ENCODE measurements around the gene EHD1. TPM values are rescaled to one million over a fixed set of nuclear protein-coding genes. Genes with fewer than 3 reads are reported as not detected.

The EHD1 gene
- total RNA-seq, 1 donor from 2014 or later, result 19.8 TPM

- Mint-ChIP-seq H3K36me3 (peaks cover 11% of the 10 kb centered on the region), H3K4me1 (peaks cover 64% of the 10 kb centered on the region), H3K9me3 (no peaks in the 10 kb centered on the region), H3K27me3 (ENCODE audit: insufficient read depth, low read depth) (peaks cover 4% of the 10 kb centered on the region), H3K27ac (peak overlapping the region; percentile 81), H3K4me3 (no peak overlapping the region)
- Histone ChIP-seq H3F3A (ENCODE audit: low read depth) (peaks cover 4% of the 10 kb centered on the region), H3K4me2 (no peak overlapping the region), H3K4me3 (no peak overlapping the region), H3K9me3 (ENCODE audit: low read depth) (no peaks in the 10 kb centered on the region), H3K4me1 (peaks cover 19% of the 10 kb centered on the region), H3K9ac (no peak overlapping the region), H3K79me2 (ENCODE audit: low read depth) (peaks cover 15% of the 10 kb centered on the region), H3K36me3 (no peaks in the 10 kb centered on the region), H3K27me3 (no peaks in the 10 kb centered on the region), H4K20me1 (ENCODE audit: low read depth) (peaks cover 41% of the 10 kb centered on the region), H3K27ac (no peak overlapping the region), H2AFZ (replicated peaks) (no peak overlapping the region)
- DNase-seq (ENCODE audit: low spot score), result no peak
- TF ChIP-seq EZH2phosphoT487 (IDR thresholded peaks at IDR 0.05), result no peak
- no peak for TF ChIP-seq EZH2 (IDR thresholded peaks at IDR 0.05)
- no peak for TF ChIP-seq CTCF (IDR thresholded peaks at IDR 0.05)
These were observed 5.5 kb downstream of the EHD1 start for GRCh38 chr11:64872790-64873488.

GRCh38 chr11:64871492-64871891, 6.9 kb downstream of the EHD1 start:
- H3K27ac Mint-ChIP-seq, result peak overlapping the region; percentile 93
- peaks cover 31% of the 10 kb centered on the region for H4K20me1 ChIP-seq (ENCODE audit: low read depth)

GRCh38 chr11:64870893-64871466, 7.4 kb downstream of the EHD1 start:
- no peak for TF ChIP-seq CTCF (IDR thresholded peaks at IDR 0.05)
- TF ChIP-seq EZH2 (IDR thresholded peaks at IDR 0.05), result no peak
- TF ChIP-seq EZH2phosphoT487 (IDR thresholded peaks at IDR 0.05), result no peak
- no peaks in the 10 kb centered on the region for H3F3A ChIP-seq (ENCODE audit: low read depth)
- H3K4me3 ChIP-seq, result no peak overlapping the region
- no peak overlapping the region for H3K9ac ChIP-seq
- peak overlapping the region; percentile 75 for H3K4me3 Mint-ChIP-seq
- H2AFZ ChIP-seq (replicated peaks), result no peak overlapping the region
- H3K9me3 ChIP-seq (ENCODE audit: low read depth), result no peaks in the 10 kb centered on the region
- peaks cover 9% of the 10 kb centered on the region for H3K4me1 ChIP-seq
- peaks cover 26% of the 10 kb centered on the region for H4K20me1 ChIP-seq (ENCODE audit: low read depth)
- peak overlapping the region; percentile 13 for H3K4me2 ChIP-seq
- no peaks in the 10 kb centered on the region for H3K27me3 ChIP-seq
- H3K36me3 ChIP-seq, result no peaks in the 10 kb centered on the region
- H3K27ac ChIP-seq, result peak overlapping the region; percentile 37
- no peaks in the 10 kb centered on the region for H3K79me2 ChIP-seq (ENCODE audit: low read depth)
- DNase-seq (ENCODE audit: low spot score), result no peak
- H3K9me3 Mint-ChIP-seq, result no peaks in the 10 kb centered on the region
- H3K27me3 Mint-ChIP-seq (ENCODE audit: insufficient read depth, low read depth), result peaks cover 3% of the 10 kb centered on the region
- H3K36me3 Mint-ChIP-seq, result peaks cover 11% of the 10 kb centered on the region
- peaks cover 50% of the 10 kb centered on the region for H3K4me1 Mint-ChIP-seq
- peak overlapping the region; percentile 93 for H3K27ac Mint-ChIP-seq

More at GRCh38 chr11:64871492-64871891, 6.9 kb downstream of the EHD1 start:
- peaks cover 53% of the 10 kb centered on the region for H3K4me1 Mint-ChIP-seq
- Histone ChIP-seq H3K36me3 (no peaks in the 10 kb centered on the region), H3F3A (ENCODE audit: low read depth) (no peaks in the 10 kb centered on the region), H3K4me3 (no peak overlapping the region), H3K79me2 (ENCODE audit: low read depth) (peaks cover 3% of the 10 kb centered on the region), H2AFZ (replicated peaks) (no peak overlapping the region), H3K27ac (no peak overlapping the region), H3K4me1 (peaks cover 9% of the 10 kb centered on the region), H3K27me3 (no peaks in the 10 kb centered on the region), H3K4me2 (no peak overlapping the region), H3K9ac (no peak overlapping the region), H3K9me3 (ENCODE audit: low read depth) (no peaks in the 10 kb centered on the region)
- H3K36me3 Mint-ChIP-seq, result peaks cover 11% of the 10 kb centered on the region
- peak overlapping the region; percentile 75 for H3K4me3 Mint-ChIP-seq
- DNase-seq (ENCODE audit: low spot score), result no peak
- no peaks in the 10 kb centered on the region for H3K9me3 Mint-ChIP-seq
- H3K27me3 Mint-ChIP-seq (ENCODE audit: insufficient read depth, low read depth), result peaks cover 3% of the 10 kb centered on the region
- TF ChIP-seq EZH2 (IDR thresholded peaks at IDR 0.05) (no peak), CTCF (IDR thresholded peaks at IDR 0.05) (no peak), EZH2phosphoT487 (IDR thresholded peaks at IDR 0.05) (no peak)

Data from neural progenitor cell (in vitro differentiated cells).